Measurements from ENCODE around the gene MRGPRX3.

Gene MRGPRX3

GRCh38 chr11:18105086-18105801 is 27.1 kb upstream of the MRGPRX3 start:
- ChIA-PET CTCF (interaction anchor here (0.6 to 7.8 kb wide), 25 partner anchors 7 to 748 kb away, joined by 3 to 90 read pairs (median 4); no protein-coding TSS in a partner anchor), POLR2A (no interaction called here)
- TF ChIP-seq, protein P1, sequence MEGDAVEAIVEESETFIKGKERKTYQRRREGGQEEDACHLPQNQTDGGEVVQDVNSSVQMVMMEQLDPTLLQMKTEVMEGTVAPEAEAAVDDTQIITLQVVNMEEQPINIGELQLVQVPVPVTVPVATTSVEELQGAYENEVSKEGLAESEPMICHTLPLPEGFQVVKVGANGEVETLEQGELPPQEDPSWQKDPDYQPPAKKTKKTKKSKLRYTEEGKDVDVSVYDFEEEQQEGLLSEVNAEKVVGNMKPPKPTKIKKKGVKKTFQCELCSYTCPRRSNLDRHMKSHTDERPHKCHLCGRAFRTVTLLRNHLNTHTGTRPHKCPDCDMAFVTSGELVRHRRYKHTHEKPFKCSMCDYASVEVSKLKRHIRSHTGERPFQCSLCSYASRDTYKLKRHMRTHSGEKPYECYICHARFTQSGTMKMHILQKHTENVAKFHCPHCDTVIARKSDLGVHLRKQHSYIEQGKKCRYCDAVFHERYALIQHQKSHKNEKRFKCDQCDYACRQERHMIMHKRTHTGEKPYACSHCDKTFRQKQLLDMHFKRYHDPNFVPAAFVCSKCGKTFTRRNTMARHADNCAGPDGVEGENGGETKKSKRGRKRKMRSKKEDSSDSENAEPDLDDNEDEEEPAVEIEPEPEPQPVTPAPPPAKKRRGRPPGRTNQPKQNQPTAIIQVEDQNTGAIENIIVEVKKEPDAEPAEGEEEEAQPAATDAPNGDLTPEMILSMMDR (IDR thresholded peaks at IDR 0.05; ENCODE audit: control extremely low read depth, extremely low read depth, low read depth, missing control alignments): no peak
- no peak for DNase-seq (ENCODE audit: extremely low spot score)

DNA sequence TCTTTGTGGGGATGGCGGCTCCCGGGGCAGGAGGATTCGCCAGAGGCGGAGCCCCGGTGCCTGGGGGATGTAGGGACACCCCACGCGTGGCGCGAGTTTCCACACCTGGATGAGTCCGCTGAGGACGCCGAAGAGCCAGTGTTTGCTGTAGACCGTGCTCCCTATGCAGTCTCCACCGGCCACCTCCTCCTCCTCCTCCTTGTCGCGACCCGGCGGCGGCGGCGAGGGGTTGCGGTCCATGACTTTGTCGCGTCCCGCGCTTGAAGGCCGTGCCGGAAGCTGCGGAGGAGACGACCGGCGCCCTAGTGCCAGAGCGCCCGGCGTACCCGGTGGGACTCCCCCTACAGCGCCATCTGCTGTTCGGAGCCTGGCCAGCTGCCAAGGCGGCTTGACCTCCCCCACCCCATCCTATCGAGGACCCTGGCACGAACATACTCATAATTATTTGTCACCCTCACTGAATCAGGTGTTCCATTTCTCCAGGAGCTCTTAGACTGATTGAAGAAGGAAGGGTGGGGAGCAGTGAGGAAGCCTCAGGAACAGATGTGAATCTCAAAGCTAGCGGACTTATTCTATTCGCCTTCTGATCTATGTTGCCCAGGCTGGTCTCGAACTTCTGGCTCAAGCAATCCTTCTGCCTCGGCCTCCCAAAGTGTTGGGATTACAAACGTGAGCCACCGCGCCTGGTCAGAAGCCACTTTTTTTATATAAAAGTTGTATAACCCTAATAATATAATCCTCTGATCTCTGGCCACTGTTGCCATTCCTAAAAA is 26.4 kb upstream of the MRGPRX3 start, which contains the start of gene SAAL1:
Gene SAAL1 (minus strand): TSS at position 281 of the 773 bp plus-strand sequence. CDS start 41 bp downstream, at position 240.
- peak; percentile 93 for DNase-seq (ENCODE audit: extremely low spot score)
- ChIA-PET POLR2A (no interaction called here), CTCF (interaction anchor here (0.7 to 7.8 kb wide), 36 partner anchors 8 to 747 kb away, joined by 3 to 90 read pairs (median 4); no protein-coding TSS in a partner anchor)
- TF ChIP-seq, protein P1 (IDR thresholded peaks at IDR 0.05; ENCODE audit: control extremely low read depth, extremely low read depth, low read depth, missing control alignments): peak; percentile 96

DNA sequence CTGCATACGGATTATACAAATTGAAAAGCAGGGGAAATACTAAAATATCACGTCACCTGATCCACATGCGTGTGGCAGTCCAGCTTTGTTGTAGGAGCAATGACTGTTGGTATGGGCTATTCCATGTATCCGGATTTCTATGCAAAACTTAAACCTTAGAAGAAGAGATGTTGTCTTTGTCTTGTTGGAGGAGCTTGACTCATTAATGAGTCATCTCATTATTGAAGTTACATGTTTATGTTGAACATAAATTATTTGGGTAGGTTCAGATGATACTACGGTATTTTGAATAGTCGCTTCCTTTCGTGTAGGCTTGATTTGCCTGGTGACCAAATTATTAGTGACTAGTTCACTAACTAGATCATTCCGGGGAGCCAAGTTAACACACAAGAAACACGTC is 25.7 kb upstream of the MRGPRX3 start:
- CTCF ChIA-PET: interaction anchor here (0.7 to 7.8 kb wide), 33 partner anchors 9 to 747 kb away, joined by 3 to 90 read pairs (median 4); no protein-coding TSS in a partner anchor
- no peak for DNase-seq (ENCODE audit: extremely low spot score)
- POLR2A ChIA-PET: no interaction called here
- TF ChIP-seq, protein P1 (IDR thresholded peaks at IDR 0.05; ENCODE audit: control extremely low read depth, extremely low read depth, low read depth, missing control alignments): no peak

DNA sequence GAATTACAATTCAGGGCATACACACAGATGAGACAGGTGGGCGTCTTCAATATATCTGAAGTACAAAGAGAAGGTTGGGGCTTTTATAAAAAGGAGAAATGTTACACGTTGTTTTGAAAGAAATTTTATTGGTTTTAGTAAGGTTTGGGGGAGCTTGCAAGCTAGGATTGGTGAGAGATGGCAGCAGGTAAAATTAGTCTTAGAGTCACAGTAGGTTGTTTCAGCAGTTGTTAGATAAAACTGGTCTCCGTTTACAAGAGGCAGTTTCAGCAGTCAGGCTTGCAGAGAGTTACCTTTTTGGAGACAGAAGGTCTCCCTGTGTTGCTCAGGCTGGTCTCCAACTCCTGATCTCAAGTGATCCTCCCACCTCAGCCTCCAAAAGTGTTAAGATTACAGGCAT is 24.1 kb upstream of the MRGPRX3 start:
- CTCF ChIA-PET: interaction anchor here (1.0 to 7.8 kb wide), 5 partner anchors 8 to 652 kb away, joined by 3 to 90 read pairs (median 3); no protein-coding TSS in a partner anchor
- no peak for DNase-seq (ENCODE audit: extremely low spot score)
- TF ChIP-seq, protein P1 (IDR thresholded peaks at IDR 0.05; ENCODE audit: control extremely low read depth, extremely low read depth, low read depth, missing control alignments): no peak
- POLR2A ChIA-PET: no interaction called here

GRCh38 chr11:18111005-18111404 is 21.4 kb upstream of the MRGPRX3 start:
- ChIA-PET POLR2A (no interaction called here), CTCF (interaction anchor here (0.8 to 1.7 kb wide), 12 partner anchors 12 to 692 kb away, joined by 3 to 6 read pairs (median 4); partner anchors contain the start of gene MRGPRX3)
- DNase-seq (ENCODE audit: extremely low spot score): no peak
- TF ChIP-seq, protein P1 (IDR thresholded peaks at IDR 0.05; ENCODE audit: control extremely low read depth, extremely low read depth, low read depth, missing control alignments): no peak

All from GM10248 (cell line).